K562 (cell line): ENCODE results near the gene COL7A1.

Source experiments
- DPF2 ChIP-seq: fragments of 450-650 bp; IDR thresholded peaks from 2 replicates; pipeline ENCODE4 v1.6.1; 2016
- EP300 ChIP-seq: IDR thresholded peaks from 2 replicates; pipeline ENCODE4 v1.6.1; 2012; ENCODE audit warnings: low read length, improper control_type of control experiment
- LARP7 ChIP-seq: fragments of 450-650 bp; IDR thresholded peaks from 2 replicates; pipeline ENCODE4 v1.6.1; 2016
- PHB ChIP-seq: fragments of 250-450 bp; sonication (Bioruptor Pico); IDR thresholded peaks from 2 replicates; pipeline ENCODE4 v1.5.0; 2021
- POLR2AphosphoS5 ChIP-seq: IDR thresholded peaks from 2 replicates; pipeline ENCODE4 v1.6.1; 2011; ENCODE audit warnings: mild to moderate bottlenecking, low read depth, low read length, moderate library complexity; ENCODE audit not compliant: control insufficient read depth, insufficient read depth
- RFX1 ChIP-seq: fragments of 450-650 bp; IDR thresholded peaks from 2 replicates; pipeline ENCODE4 v1.6.1; 2016; ENCODE audit warnings: mild to moderate bottlenecking, moderate library complexity
- TCF7L2 ChIP-seq: fragments of 150-350 bp; IDR thresholded peaks from 2 replicates; pipeline ENCODE4 v1.6.1; 2016; ENCODE audit warnings: low read depth, mild to moderate bottlenecking, low read length, moderate library complexity
- ZNF282 ChIP-seq: sonication (generic); formaldehyde crosslinking; IDR thresholded peaks from 2 replicates; pipeline ENCODE4 v1.8.1; 2023; ENCODE audit warnings: missing genetic modification reagents
- TF ChIP-seq, protein P1 (sequence below): sonication (generic); formaldehyde crosslinking; IDR thresholded peaks from 2 replicates; pipeline ENCODE4 v1.9.0; 2022; ENCODE audit warnings: mild to moderate bottlenecking, missing genetic modification reagents
- TF ChIP-seq, protein P2 (sequence below), 2 experiments: fragments of 450-650 bp; formaldehyde crosslinking in 1 of 2; IDR thresholded peaks; 2 replicates each; pipeline versions ENCODE4 v1.4.0 to v1.6.1; 2014 to 2020; ENCODE audit warnings: mild to moderate bottlenecking in 2 of 2, borderline replicate concordance in 1 of 2, low read depth in 1 of 2
- TF ChIP-seq, protein P3 (sequence below): fragments of 250-450 bp; sonication (Bioruptor Pico); IDR thresholded peaks from 2 replicates; pipeline ENCODE4 v1.4.0; 2020; ENCODE audit warnings: mild to moderate bottlenecking, moderate library complexity
- TF ChIP-seq, protein P4 (sequence below), 2 experiments: IDR thresholded peaks; 2 replicates each; pipeline ENCODE4 v1.6.1; 2011; ENCODE audit warnings: borderline replicate concordance in 1 of 2, control low read depth in 1 of 2, low read depth in 1 of 2, low read length in 1 of 2, mild to moderate bottlenecking in 1 of 2, mixed read lengths in 1 of 2, moderate library complexity in 1 of 2; ENCODE audit not compliant: insufficient read depth in 1 of 2, insufficient read length in 1 of 2, poor library complexity in 1 of 2, severe bottlenecking in 1 of 2; ENCODE audit errors: extremely low read depth in 1 of 2

- no peak for TF ChIP-seq RFX1
- TF ChIP-seq ZNF282 (CRISPR knock-in tag), result no peak
- TF ChIP-seq POLR2AphosphoS5, result no peak
- no peak for TF ChIP-seq EP300
- TF ChIP-seq, protein P1, sequence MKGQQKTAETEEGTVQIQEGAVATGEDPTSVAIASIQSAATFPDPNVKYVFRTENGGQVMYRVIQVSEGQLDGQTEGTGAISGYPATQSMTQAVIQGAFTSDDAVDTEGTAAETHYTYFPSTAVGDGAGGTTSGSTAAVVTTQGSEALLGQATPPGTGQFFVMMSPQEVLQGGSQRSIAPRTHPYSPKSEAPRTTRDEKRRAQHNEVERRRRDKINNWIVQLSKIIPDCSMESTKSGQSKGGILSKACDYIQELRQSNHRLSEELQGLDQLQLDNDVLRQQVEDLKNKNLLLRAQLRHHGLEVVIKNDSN (CRISPR knock-in tag), result no peak
- TF ChIP-seq PHB (CRISPR knock-in tag), result no peak
- TF ChIP-seq, protein P2, sequence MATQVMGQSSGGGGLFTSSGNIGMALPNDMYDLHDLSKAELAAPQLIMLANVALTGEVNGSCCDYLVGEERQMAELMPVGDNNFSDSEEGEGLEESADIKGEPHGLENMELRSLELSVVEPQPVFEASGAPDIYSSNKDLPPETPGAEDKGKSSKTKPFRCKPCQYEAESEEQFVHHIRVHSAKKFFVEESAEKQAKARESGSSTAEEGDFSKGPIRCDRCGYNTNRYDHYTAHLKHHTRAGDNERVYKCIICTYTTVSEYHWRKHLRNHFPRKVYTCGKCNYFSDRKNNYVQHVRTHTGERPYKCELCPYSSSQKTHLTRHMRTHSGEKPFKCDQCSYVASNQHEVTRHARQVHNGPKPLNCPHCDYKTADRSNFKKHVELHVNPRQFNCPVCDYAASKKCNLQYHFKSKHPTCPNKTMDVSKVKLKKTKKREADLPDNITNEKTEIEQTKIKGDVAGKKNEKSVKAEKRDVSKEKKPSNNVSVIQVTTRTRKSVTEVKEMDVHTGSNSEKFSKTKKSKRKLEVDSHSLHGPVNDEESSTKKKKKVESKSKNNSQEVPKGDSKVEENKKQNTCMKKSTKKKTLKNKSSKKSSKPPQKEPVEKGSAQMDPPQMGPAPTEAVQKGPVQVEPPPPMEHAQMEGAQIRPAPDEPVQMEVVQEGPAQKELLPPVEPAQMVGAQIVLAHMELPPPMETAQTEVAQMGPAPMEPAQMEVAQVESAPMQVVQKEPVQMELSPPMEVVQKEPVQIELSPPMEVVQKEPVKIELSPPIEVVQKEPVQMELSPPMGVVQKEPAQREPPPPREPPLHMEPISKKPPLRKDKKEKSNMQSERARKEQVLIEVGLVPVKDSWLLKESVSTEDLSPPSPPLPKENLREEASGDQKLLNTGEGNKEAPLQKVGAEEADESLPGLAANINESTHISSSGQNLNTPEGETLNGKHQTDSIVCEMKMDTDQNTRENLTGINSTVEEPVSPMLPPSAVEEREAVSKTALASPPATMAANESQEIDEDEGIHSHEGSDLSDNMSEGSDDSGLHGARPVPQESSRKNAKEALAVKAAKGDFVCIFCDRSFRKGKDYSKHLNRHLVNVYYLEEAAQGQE (IDR thresholded peaks at IDR 0.05; ENCODE audit: borderline replicate concordance), result no peak
- TF ChIP-seq, protein P2 (CRISPR knock-in tag; IDR thresholded peaks at IDR 0.05; ENCODE audit: low read depth), result no peak
- TF ChIP-seq, protein P3, sequence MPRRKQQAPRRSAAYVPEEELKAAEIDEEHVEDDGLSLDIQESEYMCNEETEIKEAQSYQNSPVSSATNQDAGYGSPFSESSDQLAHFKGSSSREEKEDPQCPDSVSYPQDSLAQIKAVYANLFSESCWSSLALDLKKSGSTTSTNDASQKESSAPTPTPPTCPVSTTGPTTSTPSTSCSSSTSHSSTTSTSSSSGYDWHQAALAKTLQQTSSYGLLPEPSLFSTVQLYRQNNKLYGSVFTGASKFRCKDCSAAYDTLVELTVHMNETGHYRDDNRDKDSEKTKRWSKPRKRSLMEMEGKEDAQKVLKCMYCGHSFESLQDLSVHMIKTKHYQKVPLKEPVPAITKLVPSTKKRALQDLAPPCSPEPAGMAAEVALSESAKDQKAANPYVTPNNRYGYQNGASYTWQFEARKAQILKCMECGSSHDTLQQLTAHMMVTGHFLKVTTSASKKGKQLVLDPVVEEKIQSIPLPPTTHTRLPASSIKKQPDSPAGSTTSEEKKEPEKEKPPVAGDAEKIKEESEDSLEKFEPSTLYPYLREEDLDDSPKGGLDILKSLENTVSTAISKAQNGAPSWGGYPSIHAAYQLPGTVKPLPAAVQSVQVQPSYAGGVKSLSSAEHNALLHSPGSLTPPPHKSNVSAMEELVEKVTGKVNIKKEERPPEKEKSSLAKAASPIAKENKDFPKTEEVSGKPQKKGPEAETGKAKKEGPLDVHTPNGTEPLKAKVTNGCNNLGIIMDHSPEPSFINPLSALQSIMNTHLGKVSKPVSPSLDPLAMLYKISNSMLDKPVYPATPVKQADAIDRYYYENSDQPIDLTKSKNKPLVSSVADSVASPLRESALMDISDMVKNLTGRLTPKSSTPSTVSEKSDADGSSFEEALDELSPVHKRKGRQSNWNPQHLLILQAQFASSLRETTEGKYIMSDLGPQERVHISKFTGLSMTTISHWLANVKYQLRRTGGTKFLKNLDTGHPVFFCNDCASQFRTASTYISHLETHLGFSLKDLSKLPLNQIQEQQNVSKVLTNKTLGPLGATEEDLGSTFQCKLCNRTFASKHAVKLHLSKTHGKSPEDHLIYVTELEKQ (CRISPR knock-in tag), result no peak
- TF ChIP-seq DPF2, result no peak
- no peak for TF ChIP-seq TCF7L2
- TF ChIP-seq, protein P4, sequence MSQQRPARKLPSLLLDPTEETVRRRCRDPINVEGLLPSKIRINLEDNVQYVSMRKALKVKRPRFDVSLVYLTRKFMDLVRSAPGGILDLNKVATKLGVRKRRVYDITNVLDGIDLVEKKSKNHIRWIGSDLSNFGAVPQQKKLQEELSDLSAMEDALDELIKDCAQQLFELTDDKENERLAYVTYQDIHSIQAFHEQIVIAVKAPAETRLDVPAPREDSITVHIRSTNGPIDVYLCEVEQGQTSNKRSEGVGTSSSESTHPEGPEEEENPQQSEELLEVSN (IDR thresholded peaks at IDR 0.05; ENCODE audit: borderline replicate concordance in 1 of 2, extremely low read depth in 1 of 2, insufficient read depth in 1 of 2, insufficient read length in 1 of 2, low read depth in 1 of 2, low read length in 1 of 2, poor library complexity in 1 of 2, severe bottlenecking in 1 of 2), result no peak
- TF ChIP-seq LARP7, result no peak
These were observed 32.6 kb downstream of the COL7A1 start for GRCh38 chr3:48562367-48563095.
